Measurements from ENCODE around the gene FNDC5. TPM values are rescaled to one million over a fixed set of nuclear protein-coding genes. Genes with fewer than 3 reads are reported as not detected.

The FNDC5 gene
- total and polyA plus RNA-seq, 8 donors: 0.89 to 21.0 (median 6.7) TPM; not detected in 1

Other genes with a start within 250 kb of the FNDC5 start
- 100 to 1,000 TPM in 1 of 5 donors, 10 to 100 TPM in 4; 10.4 to 151 (median 26.3) TPM for gene ZBTB8OS, start 220.4 kb downstream of the FNDC5 start, total RNA-seq
- gene ZBTB8OS, start 220.4 kb downstream of the FNDC5 start, polyA plus RNA-seq: 10 to 100 TPM; 55.0 to 88.6 (median 65.9) TPM
- 100 to 1,000 TPM in 3 of 5 donors, 10 to 100 TPM in 2; 43.2 to 226 (median 160) TPM for gene RBBP4, start 219.7 kb downstream of the FNDC5 start, total RNA-seq
- 10 to 100 TPM; 38.0 to 56.7 (median 41.4) TPM for gene RBBP4, start 219.7 kb downstream of the FNDC5 start, polyA plus RNA-seq
- gene SYNC, start 168.1 kb downstream of the FNDC5 start, total RNA-seq: 10 to 100 TPM; 12.3 to 38.5 (median 22.8) TPM
- 10 to 100 TPM in 1 of 3 donors, 1 to 10 TPM in 2; 5.5 to 11.6 (median 6.0) TPM for gene SYNC, start 168.1 kb downstream of the FNDC5 start, polyA plus RNA-seq
- gene YARS1, start 53.6 kb downstream of the FNDC5 start, total RNA-seq: 10 to 100 TPM; 26.9 to 99.1 (median 64.4) TPM
- 10 to 100 TPM; 44.5 to 53.0 (median 47.8) TPM for gene YARS1, start 53.6 kb downstream of the FNDC5 start, polyA plus RNA-seq
- 100 to 1,000 TPM in 1 of 5 donors, 10 to 100 TPM in 3, 1 to 10 TPM in 1; 2.9 to 253 (median 40.6) TPM for gene S100PBP, start 53.3 kb downstream of the FNDC5 start, total RNA-seq
- 1 to 10 TPM; 5.7 to 9.3 (median 6.7) TPM for gene S100PBP, start 53.3 kb downstream of the FNDC5 start, polyA plus RNA-seq
- 1 to 10 TPM in 1 of 5 donors, not detected in 4; 4.9 TPM for gene HPCA, start 15.6 kb upstream of the FNDC5 start, total RNA-seq
- under 1 TPM in 2 of 3 donors, not detected in 1; 0.30 to 0.75 TPM for gene HPCA, start 15.6 kb upstream of the FNDC5 start, polyA plus RNA-seq
- gene TMEM54, start 30.5 kb upstream of the FNDC5 start, total RNA-seq: 100 to 1,000 TPM in 3 of 5 donors, 10 to 100 TPM in 2; 34.9 to 408 (median 195) TPM
- 100 to 1,000 TPM; 104 to 249 (median 122) TPM for gene TMEM54, start 30.5 kb upstream of the FNDC5 start, polyA plus RNA-seq
- gene RNF19B, start 93.9 kb upstream of the FNDC5 start, total RNA-seq: 10 to 100 TPM in 3 of 5 donors, 1 to 10 TPM in 1, under 1 TPM in 1; 0.58 to 29.5 (median 10.3) TPM
- gene RNF19B, start 93.9 kb upstream of the FNDC5 start, polyA plus RNA-seq: 10 to 100 TPM in 1 of 3 donors, 1 to 10 TPM in 2; 9.1 to 10.4 (median 9.1) TPM
- gene AK2, start 166.0 kb upstream of the FNDC5 start, total RNA-seq: 100 to 1,000 TPM in 4 of 5 donors, 10 to 100 TPM in 1; 71.0 to 263 (median 124) TPM
- 100 to 1,000 TPM in 2 of 3 donors, 10 to 100 TPM in 1; 98.8 to 129 (median 107) TPM for gene AK2, start 166.0 kb upstream of the FNDC5 start, polyA plus RNA-seq
- gene AZIN2, start 210.2 kb upstream of the FNDC5 start, total RNA-seq: 10 to 100 TPM in 2 of 5 donors, 1 to 10 TPM in 2, not detected in 1; 2.0 to 39.7 (median 6.8) TPM
- gene AZIN2, start 210.2 kb upstream of the FNDC5 start, polyA plus RNA-seq: 1 to 10 TPM in 2 of 3 donors, under 1 TPM in 1; 0.61 to 2.0 (median 1.1) TPM